GM06990 (cell line): ENCODE measurements around the gene TPM1.

Experiments used
- DNase-seq: peaks from one replicate; pipeline ENCODE4 v3.0.0-alpha.2; 2011; ENCODE audit not compliant: insufficient read length; ENCODE audit errors: extremely low read depth
- H3K27me3 ChIP-seq: replicated peaks from 2 replicates; pipeline ENCODE4 v1.6.0; 2011; ENCODE audit warnings: low read length; ENCODE audit not compliant: control insufficient read depth, insufficient read depth
- H3K36me3 ChIP-seq: 2 replicates; pipeline ENCODE4 v1.5.1; 2011; ENCODE audit warnings: low read length; ENCODE audit not compliant: control insufficient read depth, insufficient read depth
- H3K4me3 ChIP-seq: replicated peaks from 2 replicates; pipeline ENCODE4 v1.5.1; 2011; ENCODE audit warnings: low read depth, mild to moderate bottlenecking, control low read depth, low read length
- TF ChIP-seq, protein P1 (sequence below): IDR thresholded peaks from 2 replicates; pipeline ENCODE4 v1.5.1; 2011; ENCODE audit warnings: low read length, control low read depth, mild to moderate bottlenecking, inconsistent platforms; ENCODE audit not compliant: insufficient read depth, poor library complexity, severe bottlenecking

TPM1 gene

DNA sequence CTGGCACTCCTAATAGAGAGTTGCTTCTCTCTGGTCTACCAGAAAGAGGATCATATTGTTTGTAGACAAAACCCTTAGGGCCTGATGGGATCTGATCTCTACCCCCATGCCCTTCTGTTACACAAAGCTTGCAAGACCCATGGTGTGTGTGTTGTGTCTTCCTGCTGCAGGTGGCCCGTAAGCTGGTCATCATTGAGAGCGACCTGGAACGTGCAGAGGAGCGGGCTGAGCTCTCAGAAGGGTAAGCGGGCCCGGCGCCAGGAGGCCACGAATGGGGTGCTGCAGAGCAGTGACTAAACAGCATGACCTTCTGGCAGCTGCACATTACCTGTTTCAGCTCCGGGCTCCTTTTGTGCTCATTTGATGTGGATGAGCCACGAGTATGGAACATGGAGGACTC is 18.2 kb downstream of the TPM1 start:
- DNase-seq: no peak
- TF ChIP-seq, protein P1, sequence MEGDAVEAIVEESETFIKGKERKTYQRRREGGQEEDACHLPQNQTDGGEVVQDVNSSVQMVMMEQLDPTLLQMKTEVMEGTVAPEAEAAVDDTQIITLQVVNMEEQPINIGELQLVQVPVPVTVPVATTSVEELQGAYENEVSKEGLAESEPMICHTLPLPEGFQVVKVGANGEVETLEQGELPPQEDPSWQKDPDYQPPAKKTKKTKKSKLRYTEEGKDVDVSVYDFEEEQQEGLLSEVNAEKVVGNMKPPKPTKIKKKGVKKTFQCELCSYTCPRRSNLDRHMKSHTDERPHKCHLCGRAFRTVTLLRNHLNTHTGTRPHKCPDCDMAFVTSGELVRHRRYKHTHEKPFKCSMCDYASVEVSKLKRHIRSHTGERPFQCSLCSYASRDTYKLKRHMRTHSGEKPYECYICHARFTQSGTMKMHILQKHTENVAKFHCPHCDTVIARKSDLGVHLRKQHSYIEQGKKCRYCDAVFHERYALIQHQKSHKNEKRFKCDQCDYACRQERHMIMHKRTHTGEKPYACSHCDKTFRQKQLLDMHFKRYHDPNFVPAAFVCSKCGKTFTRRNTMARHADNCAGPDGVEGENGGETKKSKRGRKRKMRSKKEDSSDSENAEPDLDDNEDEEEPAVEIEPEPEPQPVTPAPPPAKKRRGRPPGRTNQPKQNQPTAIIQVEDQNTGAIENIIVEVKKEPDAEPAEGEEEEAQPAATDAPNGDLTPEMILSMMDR: no peak
- H3K27me3 ChIP-seq: no peaks in the 10 kb centered on the region
- no peaks in the 10 kb centered on the region for H3K36me3 ChIP-seq
- H3K4me3 ChIP-seq: no peak overlapping the region

DNA sequence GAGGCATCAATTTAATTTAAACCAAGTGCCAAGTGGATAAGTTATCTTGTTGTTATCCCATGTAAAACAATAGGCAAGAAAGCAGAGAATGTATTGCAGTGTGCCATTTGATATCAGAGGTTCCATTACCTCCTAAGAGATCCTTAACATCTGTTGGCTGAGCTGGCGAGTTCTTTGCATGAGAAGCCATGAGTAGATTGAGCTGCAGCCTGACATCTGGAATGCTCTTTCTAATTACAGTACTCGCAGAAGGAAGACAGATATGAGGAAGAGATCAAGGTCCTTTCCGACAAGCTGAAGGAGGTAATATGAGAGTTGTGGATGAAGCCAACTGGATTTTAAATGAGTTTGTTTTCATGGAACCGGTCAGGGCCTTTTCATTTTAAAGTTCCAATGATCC is 19.4 kb downstream of the TPM1 start:
- Histone ChIP-seq H3K27me3 (no peaks in the 10 kb centered on the region), H3K36me3 (no peaks in the 10 kb centered on the region), H3K4me3 (no peak overlapping the region)
- no peak for DNase-seq
- TF ChIP-seq, protein P1: no peak

DNA sequence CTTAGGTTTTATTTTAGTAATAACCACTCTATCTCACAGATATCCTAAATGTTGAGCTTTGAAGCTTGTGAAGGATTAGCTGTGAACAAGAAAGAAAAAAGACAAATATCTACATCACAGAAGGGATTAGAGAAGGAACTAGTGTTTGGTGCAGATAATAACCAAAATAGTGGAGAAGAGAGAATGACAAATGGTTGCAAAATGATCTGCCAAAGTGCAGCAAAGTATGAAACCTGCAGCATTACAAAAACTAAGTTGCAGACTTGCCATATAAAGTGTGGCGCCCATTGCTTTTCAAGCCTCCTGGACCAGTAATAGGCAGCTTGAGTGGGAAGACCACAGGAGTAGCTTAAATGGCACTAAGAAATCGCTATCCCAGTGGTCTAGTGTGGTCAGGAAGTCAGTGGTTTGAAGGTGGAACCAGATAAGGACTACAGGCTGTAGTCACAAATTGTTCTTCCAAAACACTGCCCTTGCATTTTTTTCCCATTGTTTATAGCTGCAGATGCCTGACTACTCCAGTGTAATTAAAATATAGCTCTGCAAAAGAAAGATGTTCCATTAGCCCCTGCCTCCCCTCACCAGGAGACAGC is 20.7 kb downstream of the TPM1 start:
- no peak overlapping the region for H3K4me3 ChIP-seq
- TF ChIP-seq, protein P1: no peak
- H3K36me3 ChIP-seq: no peaks in the 10 kb centered on the region
- H3K27me3 ChIP-seq: no peaks in the 10 kb centered on the region
- no peak for DNase-seq

DNA sequence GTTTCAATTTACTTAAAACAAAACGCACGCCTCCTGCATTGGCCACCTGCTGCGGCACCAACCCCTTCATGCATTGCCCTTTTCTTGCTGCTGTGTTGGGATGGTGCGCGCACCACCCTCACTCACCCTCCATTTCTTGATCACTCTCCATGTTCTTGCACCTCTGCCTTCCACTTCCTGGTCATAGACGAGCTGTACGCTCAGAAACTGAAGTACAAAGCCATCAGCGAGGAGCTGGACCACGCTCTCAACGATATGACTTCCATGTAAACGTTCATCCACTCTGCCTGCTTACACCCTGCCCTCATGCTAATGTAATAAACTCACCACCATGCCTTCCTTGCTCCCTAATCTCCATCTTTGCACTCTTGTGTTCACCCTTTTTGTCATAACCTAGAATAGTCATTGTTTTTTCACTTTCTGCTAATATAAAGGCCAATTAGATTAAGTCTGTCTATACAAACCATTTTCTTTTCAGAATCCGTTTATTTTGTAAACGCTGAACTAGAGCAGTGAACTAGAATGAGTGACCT is 21.4 kb downstream of the TPM1 start:
- Histone ChIP-seq H3K36me3 (no peaks in the 10 kb centered on the region), H3K27me3 (no peaks in the 10 kb centered on the region), H3K4me3 (no peak overlapping the region)
- no peak for DNase-seq
- TF ChIP-seq, protein P1: no peak

DNA sequence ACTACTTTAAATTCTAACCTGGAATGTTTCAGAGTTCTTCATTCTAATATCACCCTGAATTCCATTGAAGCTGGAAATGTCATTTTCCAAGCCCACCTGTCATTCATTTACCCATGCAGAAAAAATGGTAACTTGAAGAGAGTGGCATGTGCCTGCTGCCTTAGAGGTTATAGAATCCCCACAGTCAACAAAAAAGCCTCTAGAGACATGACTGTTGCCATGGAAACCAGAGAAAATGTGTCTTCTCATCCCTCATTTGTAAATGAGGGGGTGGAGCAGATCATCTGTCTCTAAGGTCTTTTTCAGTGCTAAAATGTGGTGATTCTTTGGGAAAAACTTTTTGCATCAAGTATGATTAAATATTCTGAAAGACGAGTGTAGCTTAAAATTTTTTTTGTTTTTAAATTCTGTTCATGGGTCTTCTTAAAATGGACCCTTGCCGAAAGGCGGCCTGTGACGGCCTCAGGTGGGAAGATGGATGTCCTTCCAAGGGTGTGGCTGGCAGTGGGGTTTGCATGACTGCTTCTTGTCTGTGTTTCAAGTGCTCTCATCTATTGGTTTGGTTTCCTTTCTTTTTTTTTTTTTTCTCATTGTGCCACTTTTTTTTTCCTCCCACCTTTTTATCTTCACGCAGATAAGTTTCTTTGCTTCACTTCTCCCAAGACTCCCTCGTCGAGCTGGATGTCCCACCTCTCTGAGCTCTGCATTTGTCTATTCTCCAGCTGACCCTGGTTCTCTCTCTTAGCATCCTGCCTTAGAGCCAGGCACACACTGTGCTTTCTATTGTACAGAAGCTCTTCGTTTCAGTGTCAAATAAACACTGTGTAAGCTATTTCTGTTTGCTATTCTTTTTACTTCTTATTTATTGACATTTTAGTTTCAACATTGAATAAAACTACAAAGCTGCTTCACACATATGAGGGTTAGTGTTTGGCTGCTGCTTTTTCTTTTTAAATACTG is 23.0 kb downstream of the TPM1 start:
- Histone ChIP-seq H3K27me3 (no peaks in the 10 kb centered on the region), H3K36me3 (no peaks in the 10 kb centered on the region), H3K4me3 (no peak overlapping the region)
- no peak for DNase-seq
- TF ChIP-seq, protein P1: no peak
